ENCODE measurements around the gene CD70.
A peak's percentile ranks its signal among the peaks of the same experiment; 100 is the strongest.

Gene CD70

GRCh38 chr19:6596621-6597020, 5.7 kb upstream of the CD70 start:
- TF ChIP-seq CTCF (conservative IDR thresholded peaks at IDR 0.05; ENCODE audit: low read depth, low read length): no peak
- no peak overlapping the region for H2AFZ ChIP-seq (ENCODE audit: low read depth)
- H3K9ac ChIP-seq: no peak overlapping the region
- H3K36me3 ChIP-seq (ENCODE audit: insufficient read depth): no peaks in the 10 kb centered on the region
- no peak overlapping the region for H3K4me2 ChIP-seq
- no peaks in the 10 kb centered on the region for H3K27me3 ChIP-seq (ENCODE audit: insufficient read depth, low read depth)
- H3K79me2 ChIP-seq (ENCODE audit: insufficient read depth, low read depth): no peaks in the 10 kb centered on the region
- H3K4me3 ChIP-seq (IDR thresholded peaks at IDR 0.05; ENCODE audit: insufficient read depth, low read depth, low read length): no peak overlapping the region
- no peaks in the 10 kb centered on the region for H4K20me1 ChIP-seq (ENCODE audit: insufficient read depth)
- peaks cover 23% of the 10 kb centered on the region for H3K4me1 ChIP-seq (ENCODE audit: low read depth, poor library complexity, severe bottlenecking)
- H3K27ac ChIP-seq: no peak overlapping the region

- Histone ChIP-seq H3K36me3 (ENCODE audit: insufficient read depth) (no peaks in the 10 kb centered on the region), H3K27ac (peak overlapping the region; percentile 98; the same call in 1 of the 2 replicates), H3K79me2 (ENCODE audit: insufficient read depth, low read depth) (no peaks in the 10 kb centered on the region), H3K4me1 (ENCODE audit: low read depth, poor library complexity, severe bottlenecking) (peaks cover 27% of the 10 kb centered on the region), H4K20me1 (ENCODE audit: insufficient read depth) (no peaks in the 10 kb centered on the region), H3K9ac (peak overlapping the region; percentile 92; the same call in 1 of the 2 replicates), H2AFZ (ENCODE audit: low read depth) (0 out of 2 replicates have a peak overlapping the region, but pooled peaks have one; percentile 93), H3K4me3 (IDR thresholded peaks at IDR 0.05; ENCODE audit: insufficient read depth, low read depth, low read length) (no peak overlapping the region), H3K27me3 (ENCODE audit: insufficient read depth, low read depth) (no peaks in the 10 kb centered on the region), H3K4me2 (peak overlapping the region; percentile 88; the same call in 1 of the 2 replicates)
- no peak for TF ChIP-seq CTCF (conservative IDR thresholded peaks at IDR 0.05; ENCODE audit: low read depth, low read length)
These were observed 2.9 kb upstream of the CD70 start for GRCh38 chr19:6593651-6594416.

- peaks cover 21% of the 10 kb centered on the region for H3K4me1 ChIP-seq (ENCODE audit: low read depth, poor library complexity, severe bottlenecking)
- peak overlapping the region; percentile 63; the same call in 1 of the 2 replicates for H3K9ac ChIP-seq
- H3K4me2 ChIP-seq: peak overlapping the region; percentile 40
- H2AFZ ChIP-seq (ENCODE audit: low read depth): peak overlapping the region; percentile 68
- no peak overlapping the region for H3K4me3 ChIP-seq (IDR thresholded peaks at IDR 0.05; ENCODE audit: insufficient read depth, low read depth, low read length)
- no peaks in the 10 kb centered on the region for H4K20me1 ChIP-seq (ENCODE audit: insufficient read depth)
- no peaks in the 10 kb centered on the region for H3K36me3 ChIP-seq (ENCODE audit: insufficient read depth)
- H3K79me2 ChIP-seq (ENCODE audit: insufficient read depth, low read depth): no peaks in the 10 kb centered on the region
- peak overlapping the region; percentile 44 for H3K27ac ChIP-seq
- no peak for TF ChIP-seq CTCF (conservative IDR thresholded peaks at IDR 0.05; ENCODE audit: low read depth, low read length)
- H3K27me3 ChIP-seq (ENCODE audit: insufficient read depth, low read depth): no peaks in the 10 kb centered on the region
These were observed 608 bp downstream of the CD70 start for GRCh38 chr19:6590258-6590826.

GRCh38 chr19:6589711-6590257, 1.2 kb downstream of the CD70 start:
- Histone ChIP-seq H3K9ac (no peak overlapping the region; the same call in 1 of the 2 replicates), H2AFZ (ENCODE audit: low read depth) (no peak overlapping the region), H3K36me3 (ENCODE audit: insufficient read depth) (no peaks in the 10 kb centered on the region), H3K4me1 (ENCODE audit: low read depth, poor library complexity, severe bottlenecking) (peaks cover 21% of the 10 kb centered on the region), H3K27ac (no peak overlapping the region), H3K4me3 (IDR thresholded peaks at IDR 0.05; ENCODE audit: insufficient read depth, low read depth, low read length) (no peak overlapping the region), H3K27me3 (ENCODE audit: insufficient read depth, low read depth) (no peaks in the 10 kb centered on the region), H4K20me1 (ENCODE audit: insufficient read depth) (no peaks in the 10 kb centered on the region), H3K79me2 (ENCODE audit: insufficient read depth, low read depth) (no peaks in the 10 kb centered on the region), H3K4me2 (peak overlapping the region; percentile 40)
- TF ChIP-seq CTCF (conservative IDR thresholded peaks at IDR 0.05; ENCODE audit: low read depth, low read length): no peak
